GM21423 (cell line): ENCODE results near the gene CSTPP1.

Experiments
- ATAC-seq: cut with Tn5 transposase; IDR thresholded peaks from one replicate; pipeline ENCODE4 v1.9.1; 2021; ENCODE audit warnings: mild to moderate bottlenecking, moderate library complexity; ENCODE audit not compliant: unreplicated experiment

The CSTPP1 gene, protein sequence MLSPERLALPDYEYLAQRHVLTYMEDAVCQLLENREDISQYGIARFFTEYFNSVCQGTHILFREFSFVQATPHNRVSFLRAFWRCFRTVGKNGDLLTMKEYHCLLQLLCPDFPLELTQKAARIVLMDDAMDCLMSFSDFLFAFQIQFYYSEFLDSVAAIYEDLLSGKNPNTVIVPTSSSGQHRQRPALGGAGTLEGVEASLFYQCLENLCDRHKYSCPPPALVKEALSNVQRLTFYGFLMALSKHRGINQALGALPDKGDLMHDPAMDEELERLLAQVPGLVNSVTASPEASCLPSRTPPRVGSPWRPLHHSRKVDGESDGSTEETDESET

DNA sequence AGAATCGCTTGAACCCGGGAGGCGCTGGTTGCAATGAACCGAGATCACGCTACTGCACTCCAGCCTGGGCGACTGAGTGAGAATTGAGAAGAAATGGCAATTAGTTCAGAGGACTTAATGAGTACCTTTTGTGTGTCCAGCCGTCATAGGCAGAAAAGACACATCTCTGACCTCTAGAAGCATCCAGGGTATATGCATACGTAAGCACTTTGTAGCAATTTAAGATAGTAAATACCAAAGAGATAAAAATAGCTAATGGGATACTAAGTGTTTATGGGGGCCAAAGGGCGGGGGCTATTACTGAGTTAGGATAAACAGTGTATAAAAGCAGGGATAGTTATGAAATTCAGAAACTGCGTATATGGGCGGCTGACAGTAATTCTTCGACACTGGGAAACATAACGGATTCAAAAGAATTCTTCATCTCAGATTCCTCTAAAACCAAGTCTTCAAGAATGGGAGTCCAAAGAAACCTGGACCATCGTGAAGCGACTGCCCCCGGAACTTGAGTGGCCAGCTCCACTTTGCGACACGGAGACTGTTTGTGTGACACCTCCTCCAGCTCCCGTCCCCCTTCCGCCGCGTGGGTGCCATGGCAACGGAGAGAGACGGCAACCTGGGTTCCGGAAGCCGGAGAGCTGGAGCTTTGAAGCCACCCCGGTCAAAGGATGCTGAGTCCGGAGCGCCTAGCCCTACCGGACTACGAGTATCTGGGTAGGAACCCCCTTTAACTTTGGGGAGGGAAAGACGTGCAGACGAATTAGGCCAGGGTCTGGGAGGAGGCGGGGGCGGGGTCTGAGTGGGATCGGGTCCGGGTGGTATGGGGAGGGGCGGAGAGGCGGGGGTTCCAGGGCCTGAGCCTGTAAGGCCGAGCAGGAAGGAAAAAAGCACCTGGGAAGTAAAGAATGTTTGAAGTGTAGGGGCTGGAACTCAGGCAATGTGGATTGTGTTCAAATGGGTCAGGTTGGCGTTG lies at the start of gene CSTPP1:
CSTPP1 (plus strand) TSS at position 624 of the 973 bp plus-strand sequence; CDS start at position 669, 45 bp downstream.
- peak; percentile 94 for ATAC-seq

- no peak for ATAC-seq
These were observed 47.9 kb upstream of the CSTPP1 start for GRCh38 chr11:46888636-46889035.

GRCh38 chr11:46889251-46889650 lies 47.3 kb upstream of the CSTPP1 start:
- no peak for ATAC-seq

GRCh38 chr11:46889689-46890475 lies 46.7 kb upstream of the CSTPP1 start:
- no peak for ATAC-seq

- no peak for ATAC-seq
These were observed 45.9 kb upstream of the CSTPP1 start for GRCh38 chr11:46890665-46891064.

DNA sequence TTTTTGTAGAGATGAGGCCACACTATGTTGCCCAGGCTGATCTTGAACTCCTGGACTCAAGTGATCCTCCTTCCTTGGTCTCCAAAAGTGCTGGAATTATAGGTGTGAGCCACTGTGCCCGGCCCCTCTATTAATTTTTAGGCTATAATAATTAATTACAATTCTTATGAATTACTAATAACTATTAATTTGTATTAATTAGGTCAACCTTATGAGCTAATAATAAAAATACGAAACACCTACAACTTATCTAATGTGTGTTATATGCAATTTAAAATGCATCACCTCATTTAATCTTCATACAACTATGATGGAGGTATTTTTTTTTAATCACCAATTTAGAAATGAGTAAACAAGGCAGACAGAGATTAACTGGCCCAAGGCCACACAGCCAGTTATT lies 44.5 kb upstream of the CSTPP1 start:
- ATAC-seq = no peak

DNA sequence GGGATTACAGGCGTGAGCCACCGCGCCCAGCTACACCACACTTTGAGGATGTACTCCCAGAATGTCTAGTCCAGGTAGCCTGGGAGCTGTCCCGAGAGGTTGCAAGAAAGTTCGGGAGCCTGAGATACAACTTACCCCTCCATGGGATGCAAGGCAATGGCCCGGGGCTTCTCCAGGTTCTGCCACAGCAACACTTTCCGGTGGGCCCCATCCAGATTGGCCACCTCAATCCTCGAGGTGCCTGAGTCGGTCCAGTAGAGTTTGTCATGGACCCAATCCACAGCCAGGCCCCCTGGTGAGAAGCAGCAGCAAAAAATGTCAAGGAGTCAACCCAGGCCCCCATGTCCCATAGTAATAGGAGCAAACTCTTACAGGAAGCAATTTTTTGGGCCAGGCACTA lies 43.7 kb upstream of the CSTPP1 start:
- no peak for ATAC-seq

DNA sequence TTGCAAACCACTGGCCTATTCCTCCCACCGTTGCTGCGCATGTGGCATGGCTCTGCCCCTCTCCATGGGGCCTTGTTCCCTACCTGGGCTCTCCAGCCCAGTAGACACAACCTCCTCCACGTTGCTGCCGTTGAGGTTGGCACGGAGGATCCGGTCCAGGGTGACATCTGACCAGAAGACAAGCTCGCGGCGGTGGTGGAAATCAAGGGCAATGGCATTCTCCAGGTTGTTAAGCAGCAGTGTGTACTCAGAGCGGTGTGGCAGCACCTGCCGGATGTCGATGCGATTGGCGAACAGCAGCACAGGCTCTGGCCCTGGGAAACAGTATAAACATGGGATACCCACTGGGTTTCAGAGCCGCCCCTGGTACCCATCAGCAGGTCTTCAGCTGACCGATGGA lies 42.1 kb upstream of the CSTPP1 start:
- ATAC-seq = no peak

GRCh38 chr11:46894961-46895360 lies 41.6 kb upstream of the CSTPP1 start:
- no peak for ATAC-seq

DNA sequence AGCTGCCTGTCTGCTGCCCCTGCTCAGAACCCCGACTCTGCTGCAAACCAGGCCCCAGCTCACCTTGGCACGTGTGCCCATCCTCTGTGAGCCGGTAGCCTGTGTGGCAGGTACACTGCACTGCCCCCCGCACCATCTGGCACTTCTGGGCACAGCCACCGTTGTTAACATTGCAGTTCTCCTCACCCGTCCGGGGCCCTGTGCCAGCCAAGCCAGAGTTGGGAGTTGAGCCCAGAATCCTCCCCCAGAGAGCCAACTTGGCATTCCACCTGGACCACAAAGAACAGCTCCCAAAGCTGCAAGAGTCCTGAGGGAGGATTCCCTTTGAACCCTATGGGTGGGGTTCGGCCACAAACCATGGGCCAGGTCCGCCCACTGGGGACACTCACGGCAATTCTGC lies 40.7 kb upstream of the CSTPP1 start:
- no peak for ATAC-seq

DNA sequence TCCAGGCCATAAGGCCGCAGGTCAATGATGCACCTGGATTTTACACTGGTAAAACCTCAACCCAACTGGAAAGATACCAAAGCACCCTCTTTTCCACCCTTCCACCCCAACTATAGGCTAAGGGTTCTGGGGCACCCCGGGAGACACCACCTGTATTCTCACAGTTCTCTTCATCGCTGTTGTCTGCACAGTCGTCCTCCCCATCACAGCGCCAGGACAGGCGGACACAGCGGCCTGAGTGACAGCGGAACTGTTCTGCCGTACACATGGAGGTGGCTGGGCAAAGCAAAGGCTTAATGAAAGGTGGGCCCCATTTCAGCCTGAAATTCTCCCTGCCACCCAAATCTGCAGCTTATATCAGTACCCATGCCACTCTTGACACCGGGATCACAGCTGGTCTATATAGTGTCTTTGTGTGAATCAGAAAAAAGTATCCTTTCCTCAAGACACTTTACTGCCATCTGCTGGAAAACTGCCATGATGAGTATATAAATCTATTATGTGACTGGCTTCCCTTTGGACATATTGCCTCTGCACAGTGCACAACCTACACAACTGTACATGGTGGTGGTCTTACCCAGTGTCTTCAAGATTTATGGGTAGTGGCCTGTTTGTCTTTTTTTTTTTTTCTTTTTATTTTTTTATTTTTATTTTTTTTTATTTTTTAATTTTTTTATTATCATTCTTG lies 39.7 kb upstream of the CSTPP1 start:
- no peak for ATAC-seq

DNA sequence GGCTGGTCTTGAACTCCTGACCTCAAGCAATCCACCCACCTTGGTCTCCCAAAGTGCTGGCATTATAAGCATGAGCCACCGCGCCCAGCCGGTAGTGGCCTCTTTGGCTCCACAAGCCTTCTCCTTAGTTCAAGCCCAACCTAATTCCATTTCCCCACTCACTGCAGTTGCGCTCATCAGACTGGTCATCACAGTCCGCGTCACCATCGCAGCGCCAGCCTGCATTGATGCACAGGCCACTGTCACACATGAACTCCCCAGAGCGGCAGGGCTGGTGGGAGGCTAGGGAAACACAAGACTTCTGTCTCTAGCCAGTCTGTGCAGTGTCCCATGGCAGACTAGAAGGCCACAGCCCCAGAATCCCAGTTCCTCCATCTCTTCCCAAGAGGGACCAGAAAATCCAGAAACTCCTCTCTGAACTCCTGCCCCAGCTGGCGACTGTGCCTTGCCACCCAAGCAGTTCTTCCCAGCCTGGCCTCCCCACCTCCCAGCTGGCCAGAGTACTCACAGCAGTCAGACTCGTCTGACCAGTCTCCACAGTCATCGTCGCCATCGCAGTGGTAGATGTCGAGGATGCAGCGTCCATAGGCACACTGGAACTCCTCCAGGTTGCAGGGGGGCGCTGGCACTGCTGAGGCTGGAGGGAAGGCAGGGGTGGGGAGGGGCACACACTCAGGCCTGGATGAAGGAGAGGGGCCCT lies 38.0 kb upstream of the CSTPP1 start:
- ATAC-seq = no peak

GRCh38 chr11:46899501-46900025 lies 37.0 kb upstream of the CSTPP1 start:
- ATAC-seq = no peak

DNA sequence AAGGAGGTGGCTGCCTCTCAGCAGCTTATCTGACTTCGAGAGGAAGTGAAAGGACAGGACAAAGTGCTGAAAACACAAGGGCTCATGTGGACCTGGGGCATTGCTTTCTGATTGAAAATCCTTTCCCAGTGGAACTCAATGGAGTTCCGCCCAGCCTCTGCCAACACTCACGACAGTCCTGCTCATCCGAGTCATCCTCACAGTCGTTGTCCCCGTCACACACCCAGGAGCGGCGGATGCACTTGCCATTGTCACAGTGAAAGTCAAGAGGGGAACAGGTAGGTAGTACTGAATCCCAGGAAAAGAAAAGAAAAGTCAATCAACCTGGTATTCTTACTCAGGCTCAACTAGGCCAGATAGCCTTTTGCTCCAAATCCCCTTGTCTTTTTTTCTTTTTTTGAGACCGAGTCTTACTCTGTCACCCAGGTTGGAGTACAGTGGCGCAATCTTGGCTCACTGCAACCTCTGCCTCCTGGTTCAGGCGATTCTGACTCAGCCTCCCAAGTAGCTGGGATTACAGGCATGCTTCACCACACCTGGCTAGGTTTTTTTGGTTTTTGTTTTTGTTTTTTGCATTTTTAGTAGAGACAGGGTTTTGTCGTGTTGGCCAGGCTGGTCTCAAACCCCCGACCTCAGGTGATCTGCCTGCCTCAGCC lies 36.3 kb upstream of the CSTPP1 start:
- ATAC-seq = no peak

- ATAC-seq = no peak
These were observed 35.4 kb upstream of the CSTPP1 start for GRCh38 chr11:46901156-46901555.

- ATAC-seq = no peak
These were observed 33.9 kb upstream of the CSTPP1 start for GRCh38 chr11:46902694-46903093.

DNA sequence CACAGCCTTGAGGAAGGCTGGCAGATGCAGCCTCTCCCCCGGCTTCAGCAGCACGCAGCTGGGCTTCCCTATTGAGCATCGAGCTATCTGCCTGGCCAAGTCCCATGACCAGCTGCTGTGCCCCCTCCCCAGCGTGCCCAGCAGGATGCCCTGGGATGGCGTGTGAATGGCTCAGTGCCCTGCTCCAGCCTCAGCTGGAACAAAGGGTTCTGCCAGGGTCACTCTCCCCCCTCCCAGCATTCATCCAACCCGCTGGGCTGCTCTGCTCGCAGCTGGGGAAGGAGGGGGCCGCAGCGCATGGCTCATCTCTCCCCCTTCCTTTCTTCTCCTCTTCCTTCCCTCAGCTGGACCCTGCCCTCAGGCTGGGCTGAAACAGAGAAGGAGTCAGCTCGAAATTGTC lies 32.7 kb upstream of the CSTPP1 start:
- no peak for ATAC-seq

GRCh38 chr11:46905806-46906205 lies 30.8 kb upstream of the CSTPP1 start:
- ATAC-seq = no peak

- no peak for ATAC-seq
These were observed 29.9 kb upstream of the CSTPP1 start for GRCh38 chr11:46906609-46907041.
